ENCODE results near the gene TYRO3.

Gene TYRO3

DNA sequence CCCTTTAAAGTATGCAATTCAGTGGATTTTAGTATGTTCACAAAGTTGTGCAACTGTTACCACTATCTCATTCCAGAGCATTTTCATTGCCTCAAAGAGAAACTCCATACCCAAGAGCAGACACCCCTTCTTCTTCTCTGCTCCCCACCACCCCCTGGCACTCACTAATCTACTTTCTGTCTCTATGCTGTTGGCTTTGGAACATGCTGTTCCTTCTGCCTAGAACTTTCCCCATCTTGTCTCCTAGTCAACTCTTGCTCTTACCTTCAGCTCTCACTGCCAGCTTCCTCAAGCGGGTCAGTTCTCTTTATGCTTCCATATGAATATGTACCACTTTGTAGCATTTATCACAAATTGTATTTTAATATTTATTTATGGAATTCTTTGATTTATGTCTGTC is 50.1 kb downstream of the TYRO3 start:
- FAIRE-seq, result no peak

DNA sequence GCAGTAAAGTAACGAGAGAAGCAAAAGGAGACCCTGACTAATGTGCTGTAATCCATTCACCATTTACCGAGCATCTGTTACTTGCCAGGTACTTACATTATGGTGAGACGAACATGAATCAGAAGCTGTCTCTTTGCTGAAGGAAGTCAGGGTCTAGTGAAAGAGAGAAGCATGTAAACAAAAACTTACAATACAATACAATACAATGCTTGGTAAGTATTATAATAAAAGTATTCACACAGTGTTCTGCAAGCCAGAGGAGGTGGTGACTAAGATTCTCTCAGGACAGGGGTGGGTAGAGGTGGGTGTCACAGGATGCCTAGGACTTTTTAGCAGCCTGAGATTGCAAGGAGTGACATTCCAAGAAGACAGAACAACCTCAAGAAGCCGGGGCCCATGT is 51.0 kb downstream of the TYRO3 start:
- no peak for FAIRE-seq

DNA sequence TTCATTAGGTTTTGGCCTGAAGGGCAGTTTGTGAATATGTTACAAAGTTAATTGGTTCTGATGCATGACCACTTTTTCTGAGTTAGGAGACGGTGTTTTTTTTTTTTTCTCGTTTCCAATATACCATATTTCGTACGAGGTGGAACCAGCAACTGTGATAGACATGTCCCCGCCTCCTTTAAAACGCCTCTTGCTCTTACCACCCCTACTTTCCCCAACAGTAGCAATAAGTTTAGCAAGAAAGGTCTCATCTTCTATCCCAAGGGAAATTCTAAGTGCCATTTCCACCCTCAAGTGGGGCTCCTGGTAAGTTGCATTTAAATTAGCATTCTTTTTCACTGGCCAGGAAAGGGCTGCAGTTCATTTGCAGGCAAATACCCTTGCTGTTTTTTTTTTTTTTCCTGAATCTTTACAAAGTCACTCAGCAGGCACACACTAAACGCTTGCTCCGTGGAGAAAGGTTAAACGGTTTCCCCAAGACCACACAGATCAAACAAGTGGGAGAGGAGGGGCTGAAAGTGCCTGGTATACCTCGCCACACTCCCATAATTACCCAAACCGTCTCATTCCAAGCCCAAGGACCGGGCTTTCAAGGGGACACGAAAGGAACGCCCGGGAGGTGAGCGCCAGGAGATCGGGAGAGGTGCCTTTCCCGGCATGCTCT is 61.7 kb downstream of the TYRO3 start:
- no peak for FAIRE-seq

DNA sequence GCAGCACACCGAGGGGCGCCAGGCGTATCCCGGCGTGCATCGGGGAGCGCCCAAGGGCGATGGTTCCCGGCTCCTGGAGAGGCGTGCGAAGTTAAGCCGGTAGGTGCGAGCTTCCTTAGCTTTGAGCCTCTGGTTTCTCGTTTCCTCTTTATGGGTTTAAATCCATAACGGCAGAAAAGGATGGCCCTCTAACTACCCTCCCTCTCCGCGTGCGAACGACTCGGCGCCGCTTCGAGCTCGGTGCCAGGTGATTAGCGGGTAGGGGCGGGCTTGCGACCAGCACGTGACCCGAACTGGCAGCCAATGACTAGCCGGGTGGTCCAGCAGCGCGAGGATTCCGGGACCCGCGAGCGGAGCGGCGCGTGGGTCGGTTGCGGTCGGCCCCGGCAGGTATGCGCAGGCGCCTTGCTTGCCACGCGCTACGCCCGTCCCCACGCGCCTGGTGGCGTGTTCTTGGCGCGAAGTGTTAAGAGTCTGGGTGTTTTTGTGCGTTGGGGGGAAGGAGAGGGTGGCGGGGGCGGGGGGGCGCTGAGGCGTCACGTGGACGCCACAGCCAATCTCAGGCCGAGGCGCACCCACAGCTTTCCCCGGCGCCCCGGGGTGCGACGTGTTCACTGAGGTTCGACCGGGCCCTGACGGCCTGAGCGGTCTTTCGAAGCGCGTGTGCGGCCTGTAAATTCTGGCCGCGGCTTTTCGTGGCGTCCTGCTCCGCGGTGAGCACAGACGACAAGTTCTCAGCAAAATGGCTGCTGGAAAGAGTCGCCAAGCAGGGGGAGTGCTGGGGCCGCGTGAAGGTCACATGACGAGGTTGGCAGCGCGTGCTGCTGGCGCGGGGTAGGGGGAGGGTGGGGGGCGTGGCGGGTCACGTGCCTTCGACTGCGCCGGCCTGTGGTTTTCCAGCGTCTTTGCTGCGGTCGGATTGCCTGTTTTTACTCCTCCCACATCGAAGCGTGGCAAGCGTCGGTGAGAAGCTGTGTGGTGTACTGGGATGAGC is 62.5 kb downstream of the TYRO3 start:
- FAIRE-seq, result no peak

DNA sequence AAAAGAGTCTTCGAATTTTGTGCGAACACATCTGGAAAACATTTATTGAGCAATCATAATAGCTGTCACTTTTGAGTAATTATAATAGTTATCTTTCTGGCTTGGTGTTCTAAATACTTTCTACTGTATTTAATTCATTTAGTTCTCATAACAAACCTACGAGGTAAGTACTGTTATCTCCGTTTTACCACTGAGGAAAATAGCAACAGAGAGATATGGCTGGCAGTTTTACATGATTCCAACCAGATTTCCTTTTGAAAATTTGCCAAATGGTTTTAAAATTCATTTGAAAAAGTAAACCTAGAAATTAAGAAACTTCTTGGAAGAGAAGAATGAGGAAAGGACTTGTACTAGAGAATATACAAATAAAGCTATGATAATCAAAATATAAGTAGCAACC is 63.9 kb downstream of the TYRO3 start:
- no peak for FAIRE-seq

DNA sequence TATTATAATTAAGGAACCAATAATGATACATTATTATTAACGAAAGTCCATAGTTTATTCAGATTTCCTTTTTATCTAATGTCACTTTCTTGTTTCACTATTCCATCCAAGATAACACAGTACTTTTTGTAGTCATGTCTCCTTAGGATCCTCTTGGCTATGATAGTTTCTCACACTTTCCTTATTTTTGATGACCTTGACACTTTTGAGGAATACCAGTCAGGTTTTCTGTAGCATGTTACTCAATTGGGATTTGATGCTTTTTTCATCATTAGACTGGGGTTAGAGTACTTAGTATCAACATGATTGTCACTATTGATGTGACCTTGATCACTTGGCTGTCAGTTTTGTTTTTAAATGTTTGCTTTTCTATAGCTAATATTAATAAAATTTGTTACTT is 68.2 kb downstream of the TYRO3 start:
- no peak for FAIRE-seq

DNA sequence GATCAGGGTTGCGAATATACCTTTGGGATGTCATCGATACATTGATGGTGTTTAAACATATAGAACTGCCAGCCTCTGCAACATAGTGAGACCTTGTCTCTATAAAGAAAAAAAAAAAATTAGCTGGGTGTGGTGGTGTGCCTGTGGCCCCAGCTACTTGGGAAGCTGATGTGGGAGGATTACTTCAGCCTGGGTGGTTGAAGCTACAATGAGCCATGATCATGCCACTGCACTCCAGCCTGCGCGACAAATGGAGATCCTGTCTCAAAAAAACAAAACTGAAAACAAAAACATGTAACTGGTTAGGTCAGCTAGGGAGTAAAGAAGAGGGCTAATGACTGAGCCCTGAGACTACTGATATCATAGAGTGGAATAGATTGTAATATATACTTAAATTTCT is 70.5 kb downstream of the TYRO3 start:
- no peak for FAIRE-seq

DNA sequence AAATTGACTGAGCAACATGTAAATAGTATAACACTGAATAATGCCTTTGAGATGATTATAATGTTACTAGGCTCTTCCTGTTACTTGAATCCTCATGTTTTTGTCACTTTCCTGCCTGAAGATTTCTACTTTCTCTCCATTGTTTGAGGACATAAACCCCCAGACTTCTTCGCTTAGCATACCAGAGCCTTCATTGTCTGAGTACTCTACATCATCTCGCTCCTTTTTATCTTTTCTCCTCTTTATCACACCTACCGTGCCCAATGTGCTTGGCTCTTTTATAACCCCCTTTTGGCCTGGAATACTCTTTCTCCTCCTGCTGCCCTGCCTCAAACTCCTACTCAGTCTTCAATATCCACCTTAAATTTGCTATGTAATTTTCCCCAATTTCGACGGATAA is 70.9 kb downstream of the TYRO3 start:
- FAIRE-seq, result no peak

DNA sequence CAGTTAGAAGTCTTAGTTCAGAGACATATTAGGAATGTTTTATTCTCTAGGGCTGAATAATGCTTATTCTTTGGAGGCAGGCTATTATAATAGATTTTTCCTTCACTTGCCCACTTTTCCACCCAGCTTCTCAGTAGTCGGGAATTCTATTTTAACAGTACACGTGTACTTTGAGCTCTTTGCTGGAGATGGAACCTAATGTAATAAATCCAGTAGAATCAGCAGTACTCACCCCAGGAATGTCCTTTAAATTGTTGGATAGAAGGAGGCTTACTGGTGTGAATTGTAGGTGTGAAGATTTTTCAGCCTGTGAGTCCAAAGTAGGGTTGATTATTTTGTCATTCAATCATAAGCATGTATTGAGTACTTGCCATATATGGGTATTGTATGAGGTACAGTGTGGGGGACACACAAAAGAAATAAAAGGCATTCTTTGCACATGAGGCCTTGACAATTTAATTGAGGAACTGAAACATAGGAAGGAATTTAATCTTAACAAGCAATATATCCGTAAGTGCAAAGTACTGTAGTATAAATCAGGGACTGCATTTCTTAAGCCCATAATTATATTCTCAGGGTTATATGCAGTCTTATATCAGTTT is 71.7 kb downstream of the TYRO3 start:
- no peak for FAIRE-seq

DNA sequence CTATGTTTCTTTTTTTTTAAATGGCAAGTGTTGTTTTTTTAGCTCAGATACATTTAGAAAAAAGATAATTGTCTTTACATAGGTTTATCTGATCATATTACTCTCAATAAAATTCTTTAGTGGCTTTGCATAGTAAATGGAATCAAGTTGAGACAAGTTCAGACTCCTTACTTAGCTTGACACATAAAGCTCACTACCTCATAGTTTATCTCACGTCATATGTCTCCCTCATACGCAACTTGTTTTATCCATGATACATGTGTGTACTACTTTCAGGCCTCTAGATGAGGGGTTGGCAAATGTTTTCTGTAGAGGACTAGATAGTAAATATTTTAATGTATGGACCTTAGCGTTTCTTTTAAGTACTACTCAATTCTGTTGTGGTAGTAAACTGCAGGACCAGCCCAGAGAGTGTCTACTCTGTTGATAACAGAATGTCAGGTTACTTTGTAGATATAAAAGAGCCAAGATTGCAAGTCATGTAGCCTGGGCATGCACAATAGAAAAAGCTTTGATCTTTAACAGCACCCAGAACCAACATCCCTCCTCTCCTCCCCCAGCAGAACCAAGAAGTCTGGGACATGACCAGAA is 73.0 kb downstream of the TYRO3 start:
- no peak for FAIRE-seq

All from islet of Langerhans (tissue), 1 donor.